ENCODE measurements around the gene LMTK2. TPM values are rescaled to one million over a fixed set of nuclear protein-coding genes. Genes with fewer than 3 reads are reported as not detected.

Gene LMTK2
- total and polyA plus RNA-seq, 2 experiments from 2014 or later = 6.1 to 30.8 TPM

- 0 out of 2 replicates have a peak within 1 kb of the TSS, but pooled peaks have one; percentile 32 for H2AFZ ChIP-seq
- peak within 1 kb of the TSS; percentile 67 for H3K4me2 ChIP-seq
- peak; percentile 45 for ATAC-seq
- no peaks in the 10 kb centered on the region for H3K36me3 ChIP-seq (ENCODE audit: insufficient read depth)
- peak within 1 kb of the TSS; percentile 66 for H3K4me3 Mint-ChIP-seq
- no peak within 1 kb of the TSS; the same call in 1 of the 2 replicates for H3K27ac Mint-ChIP-seq
- TF ChIP-seq ZNF331 (CRISPR knock-in tag; IDR thresholded peaks at IDR 0.05; ENCODE audit: low read depth) (no peak), CTCF (conservative IDR thresholded peaks at IDR 0.05; ENCODE audit: low read depth in 2 of 2) (no peak), NANOG (IDR thresholded peaks at IDR 0.05; ENCODE audit: borderline replicate concordance) (no peak), EZH2 (IDR thresholded peaks at IDR 0.05; ENCODE audit: low read depth, unreplicated experiment) (no peak), REST (IDR thresholded peaks at IDR 0.05; ENCODE audit: unreplicated experiment) (no peak), JUNB (IDR thresholded peaks at IDR 0.05; ENCODE audit: unreplicated experiment) (no peak), CREB1 (CRISPR knock-in tag; IDR thresholded peaks at IDR 0.05; ENCODE audit: low read depth) (no peak), STAT1 (IDR thresholded peaks at IDR 0.05; ENCODE audit: unreplicated experiment) (no peak), EZH2phosphoT487 (IDR thresholded peaks at IDR 0.05; ENCODE audit: unreplicated experiment) (no peak)
- H3K27me3 Mint-ChIP-seq (ENCODE audit: insufficient read depth, low read depth, poor library complexity) = peaks cover 6% of the 10 kb centered on the region
- H3K27ac ChIP-seq (ENCODE audit: low read depth) = no peak within 1 kb of the TSS
- peak within 1 kb of the TSS; percentile 60 for H3K4me3 ChIP-seq
- H3K27me3 ChIP-seq (ENCODE audit: insufficient read depth) = no peaks in the 10 kb centered on the region
- H3F3A ChIP-seq (replicated peaks; ENCODE audit: low read depth) = no peaks in the 10 kb centered on the region
- peak; percentile 68 for DNase-seq (ENCODE audit: low spot score)
- H3K36me3 Mint-ChIP-seq (ENCODE audit: low read depth) = peaks cover 11% of the 10 kb centered on the region; the same call in 2 of the 3 replicates
- H3K4me1 ChIP-seq (ENCODE audit: insufficient read depth) = no peaks in the 10 kb centered on the region
- H3K4me1 Mint-ChIP-seq = peaks cover 6% of the 10 kb centered on the region
- H3K79me2 ChIP-seq (replicated peaks; ENCODE audit: insufficient read depth) = no peaks in the 10 kb centered on the region
- H4K20me1 ChIP-seq (replicated peaks; ENCODE audit: insufficient read depth) = no peaks in the 10 kb centered on the region; the same call in 1 of the 2 replicates
- no peaks in the 10 kb centered on the region for H3K9me3 Mint-ChIP-seq
- no peaks in the 10 kb centered on the region for H3K9me2 ChIP-seq (ENCODE audit: insufficient read depth)
Observed at GRCh38 chr7:98211221-98211675, 104.6 kb downstream of the LMTK2 start, which contains the start of gene BHLHA15. BHLHA15 (plus strand) TSS chr7:98211439; CDS start chr7:98212310, 871 bp downstream.
